HG03025 (cell line): ENCODE measurements around the gene MIS18A.

Experiments
- ATAC-seq: cut with Tn5 transposase; IDR thresholded peaks from one replicate; pipeline ENCODE4 v1.9.1; 2021; ENCODE audit warnings: mild to moderate bottlenecking, moderate library complexity; ENCODE audit not compliant: unreplicated experiment, low FRiP score

The MIS18A gene

DNA sequence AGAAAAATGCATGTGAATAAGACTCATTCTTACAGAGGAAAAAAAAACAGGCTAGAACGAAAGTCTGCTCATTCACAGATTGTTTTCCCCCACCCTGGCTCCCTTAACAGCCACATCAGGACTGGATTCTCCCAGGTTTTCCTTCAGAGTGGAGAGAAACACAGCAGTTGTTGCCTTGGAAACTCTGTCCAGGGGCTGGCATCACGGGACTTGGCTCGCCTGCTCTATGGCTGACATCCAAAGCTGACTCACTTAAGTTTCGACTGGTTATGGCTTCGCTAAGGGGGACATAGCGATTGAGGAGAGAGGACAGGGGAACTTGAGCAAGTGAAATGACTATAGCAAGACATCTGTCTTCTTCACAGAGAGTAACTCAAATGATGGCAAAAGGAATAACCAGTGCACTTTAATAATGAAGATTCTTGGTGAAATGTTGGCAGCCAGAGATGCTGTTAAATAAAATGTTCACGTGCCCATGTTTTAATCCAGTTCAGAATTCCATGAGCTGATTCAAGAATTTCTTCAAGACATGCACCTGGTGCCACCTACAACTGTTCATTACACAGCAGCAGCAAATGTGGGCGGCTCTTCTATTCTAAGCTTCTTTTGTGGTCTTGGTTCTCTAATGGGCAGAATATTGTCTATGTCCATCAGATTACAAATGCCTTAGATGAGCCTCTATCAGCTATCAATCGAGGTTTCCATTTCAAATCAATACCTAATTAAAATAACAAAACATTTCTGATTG lies 21.8 kb downstream of the MIS18A start:
- no peak for ATAC-seq

DNA sequence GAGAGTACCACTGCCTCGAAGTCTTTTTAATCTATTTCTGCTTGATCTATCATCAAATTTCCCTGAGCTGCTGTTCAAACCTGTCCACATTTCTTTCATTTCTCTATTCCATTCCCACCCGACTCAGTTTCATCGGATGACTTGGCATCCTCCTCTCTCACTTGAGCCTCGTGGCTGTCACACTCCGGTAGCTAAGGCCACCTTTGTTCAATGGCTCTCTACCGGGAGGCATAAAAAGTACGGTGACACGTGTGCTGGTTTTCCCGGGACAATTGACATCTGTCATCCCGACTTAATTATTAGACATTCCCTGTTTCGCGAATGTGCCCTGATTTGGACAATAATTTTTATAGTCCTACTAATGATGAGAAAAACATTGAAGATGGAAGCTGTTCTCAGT lies 22.6 kb downstream of the MIS18A start:
- ATAC-seq, result no peak

DNA sequence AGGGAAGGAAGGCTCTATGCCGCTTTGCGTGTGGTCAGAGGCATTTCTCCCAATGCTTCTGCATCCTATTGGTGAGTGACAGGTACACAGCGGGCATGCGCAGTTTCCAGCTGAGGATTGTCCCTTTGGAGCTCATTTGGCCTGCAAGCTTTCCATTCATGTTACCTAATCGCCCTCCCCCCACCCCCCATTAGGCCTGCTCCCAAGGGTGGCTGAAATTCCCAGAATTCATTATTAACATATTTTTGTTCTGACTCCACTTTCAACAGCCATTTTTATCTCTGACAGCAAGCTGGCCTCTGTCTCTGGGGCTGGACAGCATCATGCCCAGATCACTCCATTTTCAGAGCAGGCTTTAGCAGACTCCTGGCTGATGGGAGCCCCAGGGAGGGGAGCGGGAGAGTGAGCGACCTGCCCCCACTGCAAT lies 25.6 kb downstream of the MIS18A start:
- ATAC-seq, result no peak

DNA sequence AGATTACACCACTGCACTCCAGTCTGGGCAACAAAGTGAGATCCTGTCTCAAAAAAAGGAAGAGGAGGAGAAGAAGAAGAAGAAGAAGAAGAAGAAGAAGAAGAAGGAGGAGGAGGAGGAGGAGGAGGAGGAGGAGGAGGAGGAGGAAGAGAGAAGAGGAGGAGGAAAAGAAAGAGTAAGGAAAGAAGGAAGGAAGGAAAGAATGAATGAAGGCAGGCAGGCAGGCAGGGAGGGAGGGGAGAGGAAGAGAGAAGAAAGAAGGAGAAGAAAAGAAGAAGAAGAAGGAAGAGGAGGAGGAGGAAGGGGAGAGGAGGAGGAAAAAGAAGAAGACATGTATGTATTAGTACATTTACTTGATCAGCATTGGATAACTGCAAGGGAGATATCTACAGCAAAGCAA lies 26.7 kb downstream of the MIS18A start:
- no peak for ATAC-seq

DNA sequence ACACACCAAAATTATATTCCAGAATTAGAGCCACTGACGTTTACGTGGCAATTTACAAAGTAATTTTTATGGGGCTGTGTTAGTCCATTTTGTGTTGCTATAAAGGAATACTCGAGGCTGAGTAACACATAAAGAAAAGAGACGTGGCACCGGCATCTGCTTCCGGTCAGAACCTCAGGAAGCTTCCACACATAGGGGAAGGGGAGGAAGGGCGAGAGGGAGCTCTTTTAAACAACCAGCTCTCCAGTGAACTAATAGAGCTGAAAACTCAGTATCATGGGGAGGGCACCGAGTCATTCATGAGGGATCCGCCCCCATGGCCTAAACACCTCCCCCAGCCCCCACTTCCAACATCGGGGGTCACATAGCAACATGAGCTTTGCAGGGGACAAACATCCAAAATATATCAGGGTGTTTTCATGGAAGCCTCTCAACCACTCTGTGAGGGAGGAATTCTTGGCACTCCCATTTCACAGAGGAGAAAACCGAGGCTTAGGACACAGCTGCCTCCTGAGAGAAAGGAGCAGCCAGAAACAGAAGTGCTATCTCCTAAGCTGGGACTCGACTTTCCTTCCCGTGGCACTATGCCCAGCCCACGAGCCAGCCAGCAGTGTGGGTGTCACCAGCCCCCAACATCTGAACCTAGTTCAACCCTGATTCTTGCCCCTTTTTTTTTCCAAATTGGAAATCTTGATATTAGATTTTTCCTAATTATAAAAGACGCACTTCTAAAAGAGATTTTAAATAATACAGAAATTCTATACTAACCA lies 29.2 kb downstream of the MIS18A start:
- no peak for ATAC-seq

DNA sequence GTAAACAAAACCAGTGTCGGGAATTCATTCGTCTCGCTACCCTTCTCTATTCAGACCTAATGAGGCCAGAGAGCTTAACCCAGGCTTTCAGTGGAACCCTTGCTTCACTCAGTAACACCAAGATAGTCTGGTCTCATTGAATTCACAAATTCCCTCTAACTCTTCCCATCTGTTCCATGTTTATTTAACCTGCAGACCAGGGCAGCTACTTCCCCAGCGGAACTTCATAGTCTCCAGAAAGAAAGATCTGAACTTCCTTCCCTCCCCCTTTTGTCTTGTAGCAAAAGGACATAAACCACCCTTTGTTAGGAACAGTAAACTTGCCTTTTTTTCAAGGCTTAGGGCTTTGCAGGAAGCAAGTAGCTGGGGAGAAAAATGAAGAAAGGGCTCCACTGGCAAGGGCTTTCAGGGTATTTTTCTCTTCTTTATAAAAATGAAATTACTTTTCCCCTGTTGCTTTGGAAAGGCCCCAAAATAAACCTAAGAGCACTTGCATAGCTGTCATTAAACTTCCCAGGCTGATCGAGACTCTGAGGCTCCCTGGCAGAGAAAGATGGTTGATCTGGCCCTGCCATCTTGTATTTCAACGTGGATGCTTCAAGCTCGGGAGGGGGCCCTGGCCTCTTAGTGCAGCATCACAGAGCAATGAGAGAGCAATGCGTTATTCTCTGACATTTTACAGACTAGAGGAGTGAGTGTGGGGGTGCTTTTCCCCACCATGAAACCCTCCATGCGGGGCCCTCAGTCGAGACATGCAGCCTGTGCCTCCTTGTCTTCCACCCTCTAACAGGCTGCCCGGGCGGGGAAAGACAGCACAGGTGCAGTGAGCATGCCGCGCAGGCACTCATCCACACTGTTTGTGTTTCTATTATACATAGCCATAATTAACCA lies 30.0 kb downstream of the MIS18A start:
- no peak for ATAC-seq

DNA sequence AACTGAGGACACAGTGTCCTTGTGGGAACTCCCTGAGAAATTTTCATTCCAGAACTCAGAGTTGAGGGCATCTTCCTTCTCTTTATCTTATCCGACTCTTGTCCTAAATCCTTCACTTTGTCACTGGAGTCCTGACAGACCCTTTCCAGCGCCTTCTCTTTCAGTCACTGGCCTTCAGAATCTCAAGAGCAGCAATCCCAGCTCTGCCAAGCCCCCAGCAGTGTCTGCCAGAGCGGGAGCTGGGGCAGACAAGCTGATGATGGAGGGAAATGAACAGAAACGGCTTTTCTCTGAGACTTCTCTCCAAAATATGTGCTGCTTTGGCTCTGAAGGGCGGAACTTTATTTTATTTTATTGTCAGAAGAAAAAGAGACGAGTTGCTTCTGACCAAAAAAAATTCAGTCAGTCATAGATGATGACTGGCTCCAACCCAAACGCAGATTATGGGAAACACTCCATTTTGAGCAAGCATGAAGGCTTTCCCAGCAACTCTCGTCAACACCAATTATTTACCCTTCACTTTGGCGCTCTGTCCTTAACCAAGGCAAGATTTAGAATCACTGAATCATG lies 32.2 kb downstream of the MIS18A start:
- no peak for ATAC-seq

DNA sequence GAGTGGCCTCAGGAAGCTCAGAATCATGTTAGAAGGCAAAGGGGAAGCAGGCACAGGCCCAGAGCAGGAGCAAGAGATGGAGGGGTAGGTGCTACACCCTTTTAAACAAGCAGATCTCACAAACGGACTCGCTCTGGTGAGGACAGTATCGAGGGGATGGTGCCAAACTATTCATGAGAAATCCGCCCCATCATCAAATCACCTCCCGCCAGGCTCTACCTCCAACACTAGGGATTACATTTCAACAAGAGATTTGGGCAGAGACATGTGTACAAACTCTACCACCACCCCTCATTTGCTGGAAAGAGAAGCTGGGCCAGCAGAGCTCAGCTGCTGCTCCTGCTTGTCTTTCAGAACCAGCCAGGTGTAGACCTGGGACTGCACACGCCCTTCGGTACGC lies 32.9 kb downstream of the MIS18A start:
- no peak for ATAC-seq

DNA sequence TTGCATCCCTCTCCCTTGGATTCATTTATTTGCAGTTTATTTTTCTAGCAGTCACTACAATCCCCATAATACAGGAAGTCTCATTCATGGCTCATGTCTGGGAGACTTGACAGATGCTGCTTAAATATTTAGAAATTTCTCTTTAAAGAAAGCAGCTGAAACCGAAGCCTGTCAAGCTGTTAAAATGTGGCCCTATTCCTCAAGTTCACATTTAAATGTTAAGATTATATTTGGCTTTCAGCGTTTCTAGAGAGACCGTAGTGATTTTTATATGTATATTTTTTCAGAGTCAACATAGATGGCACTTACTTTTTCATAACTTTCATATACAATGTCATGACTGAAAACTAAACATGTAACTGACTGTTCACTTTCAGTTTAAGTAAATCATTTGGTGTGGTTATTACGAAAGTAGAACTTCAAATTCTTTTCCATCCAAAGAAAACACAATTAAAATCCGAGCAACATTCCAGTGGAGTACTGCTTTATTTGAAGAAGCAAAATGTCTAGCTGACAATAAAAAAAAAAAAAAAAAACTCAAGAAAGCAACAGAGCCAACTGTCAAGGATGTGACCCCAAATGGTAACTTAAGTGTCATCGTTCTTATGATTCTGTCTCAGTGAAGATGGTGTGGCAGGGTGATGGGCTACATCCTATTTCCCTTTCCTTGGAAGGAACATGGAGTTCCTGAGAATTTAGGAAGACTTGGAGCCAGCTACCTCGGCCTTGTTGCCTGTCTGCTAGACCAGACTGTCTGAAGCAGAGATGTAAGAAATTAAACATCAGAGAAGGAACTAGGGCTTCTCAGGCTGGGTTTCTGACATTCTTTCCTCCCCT lies 37.8 kb downstream of the MIS18A start:
- no peak for ATAC-seq

DNA sequence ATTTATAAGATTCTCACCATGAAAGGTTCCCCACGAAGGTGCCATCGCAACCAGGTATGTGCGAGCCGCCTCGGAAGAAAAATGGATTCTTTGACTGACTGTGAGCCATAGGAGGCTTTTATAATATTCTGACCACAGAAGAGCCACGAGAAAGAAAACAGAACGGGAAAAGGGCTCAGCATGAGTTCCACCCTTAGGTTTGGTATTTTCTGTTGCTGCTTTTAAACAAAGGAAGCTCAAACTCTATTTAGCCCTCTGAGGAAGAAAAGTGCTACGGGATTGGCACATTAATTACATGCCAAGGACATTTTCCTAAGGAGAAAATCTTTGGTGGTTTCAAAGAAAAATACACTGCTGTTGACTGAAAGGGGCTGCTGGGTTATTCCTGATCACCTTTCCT lies 39.3 kb downstream of the MIS18A start:
- no peak for ATAC-seq

DNA sequence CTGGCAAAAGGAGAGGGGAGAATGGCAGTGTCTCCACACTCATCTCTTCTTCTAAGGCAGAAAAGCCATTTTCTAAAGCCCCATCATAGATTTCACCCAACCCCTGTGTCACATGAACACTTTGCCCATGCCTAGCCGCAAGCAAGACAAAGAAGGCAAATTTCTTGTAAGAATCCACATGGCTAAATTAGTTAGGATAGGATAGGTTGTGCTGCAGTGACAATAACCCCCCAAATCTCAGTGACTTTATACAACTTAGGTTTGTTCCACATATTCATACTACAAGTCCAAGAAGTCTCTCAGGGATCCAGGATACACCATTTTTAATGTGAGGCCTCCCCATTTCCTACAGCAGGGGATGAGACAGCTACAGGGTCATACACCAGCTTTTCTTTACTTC lies 40.8 kb downstream of the MIS18A start:
- ATAC-seq, result no peak

DNA sequence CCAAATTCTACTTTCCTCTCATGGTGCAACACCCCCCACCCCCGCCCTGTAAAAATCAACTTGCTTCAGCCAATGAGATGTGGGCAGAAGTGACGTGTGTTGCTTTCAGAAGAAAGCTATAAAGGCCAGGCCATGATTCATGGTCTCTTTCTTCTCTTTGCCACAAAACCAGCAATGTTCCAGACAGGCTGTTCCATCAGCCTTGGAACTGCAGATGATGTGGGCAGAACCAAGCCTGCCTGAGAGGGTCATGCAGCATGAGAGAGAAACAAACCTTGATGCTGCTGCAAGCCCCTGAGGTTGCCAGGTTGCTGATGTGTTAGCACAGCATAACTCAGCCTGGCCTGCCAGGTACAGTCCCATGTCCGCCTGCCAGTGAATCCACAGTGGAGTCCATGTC lies 41.8 kb downstream of the MIS18A start:
- ATAC-seq, result no peak

DNA sequence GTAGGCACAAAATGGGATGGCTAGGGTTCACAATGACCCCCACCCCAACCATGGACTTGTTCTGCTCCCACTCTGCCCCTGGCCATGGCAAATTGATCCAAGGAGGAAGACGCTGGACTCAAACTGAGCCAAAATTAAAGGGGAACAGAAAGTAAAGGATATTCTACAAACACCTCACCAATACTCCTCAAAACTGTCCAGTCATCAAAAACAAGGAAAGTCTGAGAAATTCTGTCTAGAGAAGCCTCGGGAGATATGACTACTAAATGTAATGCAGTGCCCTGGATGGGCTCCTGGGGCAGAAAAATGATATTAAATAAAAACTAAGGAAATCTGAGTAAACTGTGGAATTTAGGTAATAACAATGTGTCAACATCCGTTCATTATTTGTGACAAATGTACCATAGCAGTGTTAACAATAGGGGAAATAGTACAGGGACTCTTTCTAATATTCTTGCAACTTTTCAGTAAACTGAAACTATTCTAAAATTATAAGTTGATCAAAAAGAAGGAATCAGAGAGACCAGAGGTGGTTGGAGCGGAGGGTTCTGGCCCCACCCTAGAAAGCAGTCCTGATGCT lies 45.0 kb downstream of the MIS18A start:
- ATAC-seq, result no peak

DNA sequence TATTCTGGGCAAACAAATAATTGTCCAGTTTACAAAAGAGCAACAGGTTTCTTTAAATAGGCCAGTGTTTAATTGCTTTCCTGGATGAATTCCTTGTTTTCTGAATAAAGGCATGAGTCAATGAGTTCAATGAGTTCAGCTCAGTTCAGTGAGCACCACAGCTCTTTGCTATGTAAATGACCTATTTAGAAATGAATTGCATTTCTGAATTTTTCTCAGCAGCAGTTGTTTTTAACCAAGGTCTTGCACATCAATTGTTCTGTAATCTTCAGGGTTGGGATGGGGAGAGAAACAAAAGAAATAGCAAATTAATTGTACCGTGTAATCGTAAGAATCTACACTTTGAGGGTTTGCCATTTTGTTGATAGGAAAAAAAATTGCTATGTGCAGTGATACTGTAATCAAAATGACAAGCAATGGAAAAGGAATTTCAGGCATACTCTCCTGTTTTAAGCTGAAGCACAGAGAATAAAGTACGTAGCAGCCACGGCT lies 45.7 kb downstream of the MIS18A start:
- ATAC-seq, result no peak

DNA sequence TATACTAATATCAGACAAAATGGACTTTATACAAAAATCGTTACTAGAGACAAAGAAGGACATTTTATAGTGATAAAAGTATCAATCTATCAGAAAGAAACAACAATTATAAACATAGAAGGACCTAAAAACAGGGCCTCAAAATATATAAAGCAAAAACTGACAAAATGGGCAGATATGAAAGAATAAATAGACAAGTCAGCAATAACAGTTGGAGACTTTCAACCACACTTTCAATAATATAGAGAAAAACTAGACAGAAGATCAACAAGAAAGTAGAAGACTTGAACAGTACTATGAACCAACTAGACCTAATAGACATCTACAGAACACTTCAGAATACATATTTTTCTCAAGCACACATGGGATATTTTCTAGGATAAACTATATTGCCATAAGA lies 52.4 kb downstream of the MIS18A start:
- ATAC-seq, result no peak
